Fibroblast of lung (primary cell): ENCODE data around the gene PYY. TPM values are rescaled to one million over a fixed set of nuclear protein-coding genes. Genes with fewer than 3 reads are reported as not detected.

ENCODE experiments used
- polyA plus RNA-seq, 2 donors: library from polyadenylated mRNA; depleted of rRNA in 1 of 2; stranded (reverse) in 1 of 2; unstranded in 1 of 2; fragments of >200 nt; gene quantifications; 2 replicates each; pipeline ENCODE4 v1.2.1, GENCODE V29; 2011 to 2012; ENCODE audit warnings: missing spikeins in 1 of 2
- total RNA-seq: library from RNA; depleted of rRNA; stranded (reverse); fragments of >200 nt; gene quantifications from 2 replicates; pipeline ENCODE4 v1.2.1, GENCODE V29; 2014

Gene PYY
- total and polyA plus RNA-seq, 2 donors (not counting 1 experiment from before 2014, with no cell fraction given) = 0.33 TPM; not detected in 1

Other genes starting within 250 kb of the PYY start
- not detected in 2 replicates for gene SOST, start 195.1 kb downstream of the PYY start, total RNA-seq
- gene SOST, start 195.1 kb downstream of the PYY start, polyA plus RNA-seq = not detected in 2 replicates
- 43.4 and 51.2 TPM in 2 replicates for gene DUSP3, start 175.0 kb downstream of the PYY start, total RNA-seq
- gene DUSP3, start 175.0 kb downstream of the PYY start, polyA plus RNA-seq = 54.0 and 55.9 TPM in 2 replicates
- under 0.01 TPM in 1 of 2 replicates, not detected in the other for gene CFAP97D1, start 173.5 kb downstream of the PYY start, total RNA-seq
- gene CFAP97D1, start 173.5 kb downstream of the PYY start, polyA plus RNA-seq = 0.02 and 0.03 TPM in 2 replicates
- gene MPP3, start 120.8 kb downstream of the PYY start, total RNA-seq = 4.4 and 6.9 TPM in 2 replicates
- 4.6 and 5.7 TPM in 2 replicates for gene MPP3, start 120.8 kb downstream of the PYY start, polyA plus RNA-seq
- gene CD300LG, start 106.8 kb downstream of the PYY start, total RNA-seq = not detected in 2 replicates
- not detected in 2 replicates for gene CD300LG, start 106.8 kb downstream of the PYY start, polyA plus RNA-seq
- 1.3 and 2.1 TPM in 2 replicates for gene MPP2, start 46.4 kb downstream of the PYY start, total RNA-seq
- 1.2 and 1.9 TPM in 2 replicates for gene MPP2, start 46.4 kb downstream of the PYY start, polyA plus RNA-seq
- not detected in 2 replicates for gene PPY, start 11.5 kb downstream of the PYY start, total RNA-seq
- gene PPY, start 11.5 kb downstream of the PYY start, polyA plus RNA-seq = not detected in 2 replicates
- gene NAGS, start 50.7 kb upstream of the PYY start, total RNA-seq = 3.3 and 7.4 TPM in 2 replicates
- 0.58 and 0.95 TPM in 2 replicates for gene NAGS, start 50.7 kb upstream of the PYY start, polyA plus RNA-seq
- 99.4 and 107 TPM in 2 replicates for gene TMEM101, start 61.0 kb upstream of the PYY start, total RNA-seq
- gene TMEM101, start 61.0 kb upstream of the PYY start, polyA plus RNA-seq = 26.0 and 32.3 TPM in 2 replicates
- gene LSM12, start 112.7 kb upstream of the PYY start, total RNA-seq = 21.8 and 25.6 TPM in 2 replicates
- gene LSM12, start 112.7 kb upstream of the PYY start, polyA plus RNA-seq = 79.3 and 86.4 TPM in 2 replicates
- 12.3 and 40.0 TPM in 2 replicates for gene G6PC3, start 116.8 kb upstream of the PYY start, total RNA-seq
- 76.1 and 113 TPM in 2 replicates for gene G6PC3, start 116.8 kb upstream of the PYY start, polyA plus RNA-seq
- gene HDAC5, start 169.7 kb upstream of the PYY start, total RNA-seq = 66.8 and 125 TPM in 2 replicates
- gene HDAC5, start 169.7 kb upstream of the PYY start, polyA plus RNA-seq = 31.3 and 35.1 TPM in 2 replicates
- 1.0 and 1.5 TPM in 2 replicates for gene HROB, start 188.0 kb upstream of the PYY start, total RNA-seq
- gene HROB, start 188.0 kb upstream of the PYY start, polyA plus RNA-seq = 1.8 and 4.7 TPM in 2 replicates
- gene ASB16, start 216.8 kb upstream of the PYY start, total RNA-seq = under 0.01 and 0.17 TPM in 2 replicates
- gene ASB16, start 216.8 kb upstream of the PYY start, polyA plus RNA-seq = 0.07 TPM in 1 of 2 replicates, not detected in the other
- gene TMUB2, start 233.0 kb upstream of the PYY start, total RNA-seq = 36.2 and 45.4 TPM in 2 replicates
- 33.1 and 37.3 TPM in 2 replicates for gene TMUB2, start 233.0 kb upstream of the PYY start, polyA plus RNA-seq
- 33.6 and 36.5 TPM in 2 replicates for gene ATXN7L3, start 245.9 kb upstream of the PYY start, total RNA-seq
- gene ATXN7L3, start 245.9 kb upstream of the PYY start, polyA plus RNA-seq = 31.8 and 34.8 TPM in 2 replicates